ENCODE data around the gene MYH11.
"Not testable (repeated sequence)": the region's sequence is repeated elsewhere in the genome, so short reads cannot be mapped to it uniquely, and the experiment has no call there.

Gene MYH11

DNA sequence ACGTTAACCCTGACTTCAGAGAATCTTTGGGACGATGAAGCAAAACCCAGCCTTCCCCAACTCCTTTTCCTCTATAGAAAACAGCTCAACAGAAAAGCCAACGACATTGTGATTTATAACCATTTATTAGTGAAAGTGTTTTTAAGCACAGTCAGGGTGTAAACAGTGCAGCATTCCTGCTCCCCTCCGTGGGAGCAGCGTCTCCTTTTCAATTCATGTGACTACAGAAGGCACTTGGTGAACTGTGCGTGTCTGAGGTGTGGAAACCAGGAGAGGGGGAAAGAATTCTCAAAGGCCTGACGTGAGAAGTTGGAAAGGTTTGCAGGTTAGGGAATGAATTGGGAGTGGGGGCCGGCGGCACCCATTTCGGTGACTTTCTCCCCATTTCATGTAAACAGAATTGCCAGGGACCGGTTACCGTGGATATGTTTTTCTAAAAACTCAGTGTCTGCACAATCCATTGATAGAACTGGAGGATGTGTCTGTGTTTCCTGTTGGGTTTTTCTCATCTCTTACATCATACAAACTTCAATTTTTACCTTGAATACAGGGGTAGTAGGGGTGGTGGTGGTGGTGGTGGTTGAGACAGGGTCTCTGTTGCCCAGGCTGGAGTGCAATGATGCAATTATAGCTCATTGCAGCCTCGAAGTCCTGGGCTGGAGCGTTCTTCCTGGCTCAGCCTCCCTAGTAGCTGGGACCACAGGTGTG, 153.6 kb downstream of the MYH11 start:
- no peak for DNase-seq

- no peak for DNase-seq
Measured at GRCh38 chr16:15701975-15702970, 154.6 kb downstream of the MYH11 start.

DNA sequence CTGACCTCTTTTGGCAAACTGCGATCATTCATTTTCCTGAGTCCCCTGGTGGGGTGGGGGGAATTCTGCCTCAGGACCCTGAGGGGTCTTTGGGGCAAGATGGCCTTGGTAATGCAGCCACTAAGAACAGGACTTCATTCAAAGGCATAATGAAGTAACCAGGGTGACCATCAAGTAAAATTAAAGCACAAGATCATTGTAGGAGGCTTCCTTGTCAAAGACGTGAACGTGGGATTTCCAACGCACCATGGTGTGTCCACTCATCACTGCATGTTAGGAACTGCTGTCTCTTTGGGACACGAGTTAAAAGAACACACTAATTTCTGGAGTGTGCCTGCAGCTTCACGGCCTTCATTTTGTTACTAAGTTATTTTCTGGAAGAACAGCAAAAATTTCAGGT, 155.5 kb downstream of the MYH11 start:
- no peak for DNase-seq

DNA sequence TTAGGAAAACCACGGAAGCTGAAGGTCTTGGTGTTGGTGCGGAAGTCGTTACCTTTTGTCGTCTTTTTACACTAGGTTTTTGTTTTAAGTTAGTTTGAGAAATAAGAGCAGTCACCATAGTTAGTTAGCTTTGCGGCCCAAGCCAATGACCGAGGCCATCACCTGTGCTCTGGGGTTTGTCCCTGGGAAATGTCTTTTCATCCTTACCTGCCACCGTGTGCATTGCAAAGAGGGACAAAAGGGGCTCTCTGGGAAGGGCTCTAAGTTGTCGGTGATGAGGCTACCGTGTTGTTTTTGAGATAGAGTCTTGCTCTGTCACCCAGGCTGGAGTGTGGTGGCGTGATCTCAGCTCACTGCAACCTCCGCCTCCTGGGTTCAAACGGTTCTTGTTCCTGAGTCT, 157.0 kb downstream of the MYH11 start:
- no peak for DNase-seq

- no peak for DNase-seq
Measured at GRCh38 chr16:15694499-15694898, 162.3 kb downstream of the MYH11 start.

GRCh38 chr16:15692508-15692907, 164.3 kb downstream of the MYH11 start:
- not testable (repeated sequence) for DNase-seq

DNA sequence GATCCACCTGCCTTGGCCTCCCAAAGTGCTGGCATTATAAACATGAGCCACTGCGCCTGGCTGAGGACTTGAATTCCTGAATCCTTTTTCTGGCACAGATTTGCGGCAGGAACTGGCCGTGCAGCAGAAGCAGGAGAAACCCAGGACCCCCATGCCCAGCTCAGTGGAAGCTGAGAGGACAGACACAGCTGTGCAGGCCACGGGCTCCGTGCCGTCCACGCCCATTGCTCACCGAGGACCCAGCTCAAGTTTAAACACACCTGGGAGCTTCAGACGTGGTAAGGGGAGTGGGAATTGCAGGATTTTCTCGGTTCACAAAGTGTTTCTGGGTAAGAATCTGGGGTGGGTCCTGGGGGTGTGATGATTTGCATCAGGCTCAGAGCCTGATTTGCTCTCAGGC, 165.8 kb downstream of the MYH11 start:
- DNase-seq = no peak

- DNase-seq = no peak
Measured at GRCh38 chr16:15690296-15690695, 166.5 kb downstream of the MYH11 start.

DNA sequence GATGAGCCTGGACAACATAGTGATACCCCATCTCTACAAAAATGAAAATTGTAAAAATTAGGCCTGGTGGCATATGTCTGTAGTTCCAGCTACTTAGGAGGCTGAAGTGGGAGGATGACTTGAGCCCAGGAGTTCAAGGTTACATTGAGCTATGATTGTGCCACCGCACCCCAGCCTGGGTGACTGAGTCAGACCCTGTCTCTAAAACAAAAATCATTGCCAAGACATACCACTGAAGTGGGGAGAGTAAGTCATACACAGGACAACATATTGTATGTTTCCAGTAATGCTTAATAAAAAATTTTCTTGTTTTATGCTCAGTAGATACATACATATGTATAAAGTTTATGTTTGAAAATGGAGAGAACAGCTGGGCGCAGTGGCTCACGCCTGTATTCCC, 167.5 kb downstream of the MYH11 start:
- DNase-seq = no peak

DNA sequence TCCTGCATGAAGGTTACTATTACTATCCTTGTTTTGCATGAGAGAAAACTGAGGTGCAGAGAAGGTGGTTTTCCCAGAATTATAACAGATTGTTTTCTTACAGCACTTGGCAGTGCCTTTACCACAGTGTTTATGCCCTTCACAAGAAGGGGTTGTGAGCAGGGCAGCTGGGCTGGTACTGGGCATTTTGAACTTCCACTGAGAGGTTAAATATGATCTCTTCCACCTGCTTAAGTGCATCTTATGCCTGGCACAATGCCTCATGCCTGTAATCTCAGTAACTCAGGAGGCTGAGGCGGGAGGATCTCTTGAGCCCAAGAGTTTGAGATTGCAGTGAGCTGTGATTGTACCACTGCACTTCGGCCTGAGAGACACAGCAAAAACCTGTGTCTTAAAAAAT, 170.5 kb downstream of the MYH11 start:
- DNase-seq = no peak

GRCh38 chr16:15682105-15682570, 174.7 kb downstream of the MYH11 start:
- DNase-seq = no peak

- no peak for DNase-seq
Measured at GRCh38 chr16:15677447-15677846, 179.4 kb downstream of the MYH11 start.

- no peak for DNase-seq
Measured at GRCh38 chr16:15676506-15676905, 180.3 kb downstream of the MYH11 start.

DNA sequence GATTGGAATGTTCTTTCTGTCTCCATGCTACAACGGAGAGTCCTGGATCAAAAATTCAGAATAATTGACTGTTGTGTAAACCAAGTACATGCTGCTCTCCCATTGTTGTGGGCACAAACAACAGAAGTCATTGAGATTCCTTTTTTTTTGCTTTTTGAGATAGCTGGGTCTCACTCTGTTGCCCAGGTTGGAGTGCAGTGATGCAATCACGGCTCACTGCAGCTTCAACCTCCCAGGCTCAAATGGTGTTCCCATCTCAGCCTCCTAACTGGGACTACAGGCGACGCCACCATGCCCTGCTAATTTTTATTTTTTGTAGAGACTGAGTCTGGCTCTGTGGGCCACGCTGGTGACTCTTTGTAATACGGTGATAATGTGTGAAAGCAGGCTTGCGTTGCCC, 182.3 kb downstream of the MYH11 start:
- no peak for DNase-seq

DNA sequence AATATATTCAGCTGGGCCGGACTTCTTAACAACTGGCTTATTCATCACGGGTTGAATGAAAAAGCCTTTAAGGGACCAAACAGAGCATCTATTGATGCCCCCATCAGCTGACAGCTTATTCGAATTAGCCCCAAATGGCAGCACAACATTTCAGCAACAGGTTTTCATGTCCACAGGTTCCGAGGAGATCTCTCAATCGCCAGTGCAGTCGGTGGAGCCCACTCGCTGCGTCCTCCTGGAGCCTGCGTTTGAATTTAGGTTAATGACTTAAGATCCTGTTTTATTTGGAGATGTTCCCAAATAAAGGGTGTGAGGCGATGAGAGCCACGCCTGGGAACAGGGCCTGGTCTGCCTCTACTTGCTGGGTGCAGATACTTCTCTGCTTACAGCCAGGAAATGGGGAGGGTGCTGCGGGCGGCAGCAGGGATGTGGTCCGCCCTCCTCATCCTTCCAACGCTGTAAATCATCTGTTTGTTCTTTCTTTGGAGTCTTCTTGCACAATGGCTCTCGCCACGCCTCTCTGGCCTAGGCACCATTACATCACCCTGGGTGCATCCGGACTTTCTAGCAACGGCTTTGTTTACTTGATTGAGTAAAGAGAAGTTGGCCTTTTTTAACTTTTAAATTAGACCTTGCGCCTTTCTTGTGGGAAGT, 184.2 kb downstream of the MYH11 start:
- peak; percentile 67 for DNase-seq

DNA sequence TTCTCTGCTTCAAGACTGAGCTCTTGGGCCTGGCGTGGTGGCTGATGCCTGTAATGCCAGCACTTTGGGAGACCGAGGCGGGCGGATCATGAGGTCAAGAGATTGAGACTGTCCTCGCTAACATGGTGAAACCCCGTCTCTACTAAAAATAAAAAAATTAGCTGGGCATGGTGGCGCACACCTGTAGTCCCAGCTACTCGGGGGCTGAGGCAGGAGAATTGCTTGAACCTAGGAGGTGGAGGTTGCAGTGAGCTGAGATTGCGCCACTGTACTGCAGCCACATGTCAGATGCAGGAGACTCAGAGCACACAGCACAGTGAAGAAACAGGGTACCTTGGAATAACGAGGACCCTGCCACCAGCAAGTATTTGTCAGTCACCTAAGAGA, 184.7 kb downstream of the MYH11 start:
- DNase-seq = not testable (repeated sequence)

DNA sequence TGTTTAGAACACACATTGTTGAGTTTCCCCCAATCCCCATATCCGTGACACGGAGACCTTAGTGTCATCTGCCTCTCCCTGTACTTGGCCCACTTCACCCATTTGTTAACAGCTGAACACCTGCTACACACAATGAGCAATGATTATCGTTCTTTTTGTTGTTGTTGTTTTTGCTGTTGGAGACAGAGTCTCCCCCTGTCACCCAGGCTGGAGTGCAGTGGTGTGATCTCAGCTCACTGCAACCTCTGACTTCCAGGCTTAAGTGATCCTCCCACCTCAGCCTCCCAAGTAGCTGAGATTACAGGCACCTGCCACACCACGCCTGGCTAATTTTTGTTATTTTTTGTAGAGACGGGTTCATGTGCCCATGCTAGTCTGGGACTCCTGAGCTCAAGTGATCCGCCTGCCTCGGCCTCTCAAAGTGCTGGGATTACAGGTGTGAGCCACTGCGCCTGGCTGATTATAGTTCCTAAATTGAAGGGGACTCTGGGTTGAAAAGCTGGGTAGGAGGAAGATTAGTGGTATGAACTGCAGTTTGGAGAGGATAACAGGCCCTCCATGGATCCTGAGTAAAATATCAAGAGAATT, 185.2 kb downstream of the MYH11 start:
- DNase-seq = no peak

GRCh38 chr16:15667091-15667742, 189.6 kb downstream of the MYH11 start:
- DNase-seq = no peak

GRCh38 chr16:15665107-15665506, 191.7 kb downstream of the MYH11 start:
- DNase-seq = no peak

- no peak for DNase-seq
Measured at GRCh38 chr16:15660203-15660601, 196.6 kb downstream of the MYH11 start.

- DNase-seq = no peak
Measured at GRCh38 chr16:15658556-15658955, 198.3 kb downstream of the MYH11 start.

DNA sequence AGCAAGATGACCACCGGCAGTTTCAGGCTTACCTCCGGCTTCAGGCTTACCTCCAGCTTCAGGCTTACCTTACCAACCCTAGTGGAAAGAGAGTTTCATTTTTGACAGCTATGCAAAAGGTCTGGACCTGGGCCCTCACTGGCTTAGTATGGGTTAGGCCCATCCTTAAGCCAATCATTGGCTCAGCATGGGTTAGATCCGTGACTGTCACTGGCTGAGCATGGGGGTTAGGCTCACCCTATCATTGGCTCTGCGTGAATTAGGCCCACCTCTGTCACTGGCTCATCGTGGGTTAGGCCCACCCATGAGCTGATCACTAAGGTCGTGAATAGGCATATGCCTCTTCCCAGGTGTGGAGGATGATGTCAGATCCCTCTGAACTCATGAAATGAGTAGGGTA, 198.7 kb downstream of the MYH11 start:
- no peak for DNase-seq

GRCh38 chr16:15655561-15655960, 201.3 kb downstream of the MYH11 start:
- DNase-seq = not testable (repeated sequence)
